Vagina (tissue), 2 donors: ENCODE results near the gene SLC66A2. TPM values are rescaled to one million over a fixed set of nuclear protein-coding genes. Genes with fewer than 3 reads are reported as not detected.
"Not testable (repeated sequence)": the region's sequence is repeated elsewhere in the genome, so short reads cannot be mapped to it uniquely, and the experiment has no call there.

Source experiments
- DNase-seq, 2 donors: peaks; one replicate each; pipeline ENCODE4 v3.0.0-alpha.2; 2017; ENCODE audit errors: extremely low spot score in 2 of 2
- H3K27ac ChIP-seq: fragments of 200-600 bp; sonication (generic); one replicate; pipeline ENCODE4 v1.5.1; 2019
- H3K27me3 ChIP-seq: fragments of 200-600 bp; sonication (generic); one replicate; pipeline ENCODE4 v1.5.1; 2019
- H3K36me3 ChIP-seq, 2 donors: fragments of 200-600 bp; sonication (generic); one replicate each; pipeline ENCODE4 v1.5.1; 2017 to 2019
- H3K4me1 ChIP-seq: fragments of 200-600 bp; sonication (generic); one replicate; pipeline ENCODE4 v1.5.1; 2019
- H3K4me3 ChIP-seq, 2 donors: fragments of 200-600 bp; sonication (generic); 1 replicate in 1 of 2; 2 replicates in 1 of 2; pipeline ENCODE4 v1.5.1; 2016 to 2019
- H3K9me3 ChIP-seq: fragments of 200-600 bp; sonication (generic); one replicate; pipeline ENCODE4 v1.5.1; 2019
- POLR2A ChIP-seq, 2 donors: fragments of 450-650 bp; IDR thresholded peaks; one replicate each; pipeline ENCODE4 v1.6.1; 2017; ENCODE audit warnings: antibody characterized with exemption in 2 of 2, mild to moderate bottlenecking in 2 of 2, moderate library complexity in 2 of 2
- POLR2AphosphoS5 ChIP-seq, 2 donors: sonication (generic); formaldehyde crosslinking; IDR thresholded peaks; one replicate each; pipeline ENCODE4 v1.9.0; 2017; ENCODE audit warnings: antibody characterized with exemption in 2 of 2, mild to moderate bottlenecking in 2 of 2, low read depth in 1 of 2; ENCODE audit not compliant: insufficient read depth in 1 of 2
- intact Hi-C: fragments of 100-400 bp; cut with DNase I; formaldehyde crosslinking; loops from one replicate; pipeline ENCODE4 v1.15.1; 2023
- total RNA-seq: library from RNA; depleted of rRNA; stranded (reverse); fragments of >200 nt; gene quantifications from one replicate; pipeline ENCODE4 v1.2.3, GENCODE V29; 2016
- TF ChIP-seq, protein P1 (sequence below), 3 experiments: fragments of 450-650 bp in 2 of 3; fragments of 200-600 bp in 1 of 3; sonication (generic) in 1 of 3; IDR thresholded peaks; one replicate each; pipeline ENCODE4 v1.5.1; 2017 to 2019; ENCODE audit warnings: antibody characterized with exemption in 3 of 3, mild to moderate bottlenecking in 2 of 3, moderate library complexity in 2 of 3

SLC66A2 gene
- total RNA-seq, 1 donor from 2014 or later = 32.2 TPM

DNA sequence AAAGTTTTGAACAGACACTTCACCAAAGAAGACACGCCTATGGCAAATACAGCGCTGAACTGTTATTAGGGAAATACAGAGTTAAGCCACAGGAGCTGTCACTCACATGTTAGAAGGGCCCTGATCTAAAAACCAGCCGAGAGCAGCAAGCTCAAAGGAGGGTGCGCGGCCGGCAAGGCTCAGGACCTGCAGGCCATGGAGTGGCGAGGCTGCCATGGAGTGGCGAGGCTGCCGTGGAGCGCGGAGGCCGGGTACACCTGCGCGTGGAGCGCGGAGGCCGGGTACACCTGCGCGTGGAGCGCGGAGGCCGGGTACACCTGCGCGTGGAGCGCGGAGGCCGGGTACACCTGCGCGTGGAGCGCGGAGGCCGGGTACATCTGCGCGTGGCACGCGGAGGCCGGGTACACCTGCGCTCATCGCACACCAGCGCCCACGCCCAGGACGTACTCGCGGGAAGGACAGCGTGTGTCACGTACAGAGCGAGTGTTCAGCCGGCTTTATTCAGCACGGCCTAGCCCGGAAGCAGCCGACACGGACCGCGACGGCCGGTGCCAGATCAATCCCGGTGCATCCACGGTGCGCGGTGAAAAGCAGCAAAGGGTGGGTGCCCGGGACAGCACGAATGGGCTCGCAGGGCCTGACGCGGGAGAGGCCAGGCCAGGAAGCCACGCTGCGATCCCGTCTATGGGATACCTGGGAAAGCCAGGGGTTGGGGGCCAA lies 68.8 kb downstream of the SLC66A2 start:
- no peak for DNase-seq
- intact Hi-C loops = no loop called here
- no peak overlapping the region for H3K27ac ChIP-seq
- H3K4me1 ChIP-seq = no peaks in the 10 kb centered on the region
- H3K4me3 ChIP-seq = no peak overlapping the region
- TF ChIP-seq POLR2A (IDR thresholded peaks at IDR 0.05) (no peak), POLR2AphosphoS5 (IDR thresholded peaks at IDR 0.05; ENCODE audit: insufficient read depth in 1 of 2, low read depth in 1 of 2) (no peak)
- TF ChIP-seq, protein P1, sequence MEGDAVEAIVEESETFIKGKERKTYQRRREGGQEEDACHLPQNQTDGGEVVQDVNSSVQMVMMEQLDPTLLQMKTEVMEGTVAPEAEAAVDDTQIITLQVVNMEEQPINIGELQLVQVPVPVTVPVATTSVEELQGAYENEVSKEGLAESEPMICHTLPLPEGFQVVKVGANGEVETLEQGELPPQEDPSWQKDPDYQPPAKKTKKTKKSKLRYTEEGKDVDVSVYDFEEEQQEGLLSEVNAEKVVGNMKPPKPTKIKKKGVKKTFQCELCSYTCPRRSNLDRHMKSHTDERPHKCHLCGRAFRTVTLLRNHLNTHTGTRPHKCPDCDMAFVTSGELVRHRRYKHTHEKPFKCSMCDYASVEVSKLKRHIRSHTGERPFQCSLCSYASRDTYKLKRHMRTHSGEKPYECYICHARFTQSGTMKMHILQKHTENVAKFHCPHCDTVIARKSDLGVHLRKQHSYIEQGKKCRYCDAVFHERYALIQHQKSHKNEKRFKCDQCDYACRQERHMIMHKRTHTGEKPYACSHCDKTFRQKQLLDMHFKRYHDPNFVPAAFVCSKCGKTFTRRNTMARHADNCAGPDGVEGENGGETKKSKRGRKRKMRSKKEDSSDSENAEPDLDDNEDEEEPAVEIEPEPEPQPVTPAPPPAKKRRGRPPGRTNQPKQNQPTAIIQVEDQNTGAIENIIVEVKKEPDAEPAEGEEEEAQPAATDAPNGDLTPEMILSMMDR (IDR thresholded peaks at IDR 0.05) = no peak
- no peaks in the 10 kb centered on the region for H3K36me3 ChIP-seq
- no peaks in the 10 kb centered on the region for H3K27me3 ChIP-seq
- H3K9me3 ChIP-seq = no peaks in the 10 kb centered on the region

DNA sequence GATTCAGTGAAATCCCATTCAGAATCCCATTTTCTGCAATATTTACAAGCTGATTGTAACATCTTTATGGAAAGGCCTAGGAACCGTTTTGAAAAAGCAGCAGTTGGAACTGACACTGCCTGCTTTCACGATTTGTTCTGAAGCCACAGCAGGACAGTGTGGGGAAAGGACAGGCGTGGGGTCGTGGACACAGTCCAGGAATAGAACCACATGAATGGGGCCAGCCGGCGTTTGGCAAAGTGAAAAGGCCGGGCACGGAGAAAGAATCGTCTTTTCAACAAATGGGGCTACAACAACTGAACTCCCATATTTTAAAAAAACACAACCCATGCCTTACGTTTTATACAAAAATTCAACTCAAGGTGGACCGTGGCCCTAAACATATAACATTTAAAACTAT lies 69.8 kb downstream of the SLC66A2 start:
- no peak overlapping the region for H3K4me3 ChIP-seq
- H3K27me3 ChIP-seq = no peaks in the 10 kb centered on the region
- DNase-seq = peak in 1 of 2 donors; percentile 40
- intact Hi-C loops = no loop called here
- no peaks in the 10 kb centered on the region for H3K4me1 ChIP-seq
- no peak overlapping the region for H3K27ac ChIP-seq
- no peak for TF ChIP-seq POLR2AphosphoS5 (IDR thresholded peaks at IDR 0.05; ENCODE audit: insufficient read depth in 1 of 2, low read depth in 1 of 2)
- TF ChIP-seq POLR2A (IDR thresholded peaks at IDR 0.05) = no peak
- TF ChIP-seq, protein P1 (IDR thresholded peaks at IDR 0.05) = no peak
- H3K36me3 ChIP-seq = no peaks in the 10 kb centered on the region
- no peaks in the 10 kb centered on the region for H3K9me3 ChIP-seq

DNA sequence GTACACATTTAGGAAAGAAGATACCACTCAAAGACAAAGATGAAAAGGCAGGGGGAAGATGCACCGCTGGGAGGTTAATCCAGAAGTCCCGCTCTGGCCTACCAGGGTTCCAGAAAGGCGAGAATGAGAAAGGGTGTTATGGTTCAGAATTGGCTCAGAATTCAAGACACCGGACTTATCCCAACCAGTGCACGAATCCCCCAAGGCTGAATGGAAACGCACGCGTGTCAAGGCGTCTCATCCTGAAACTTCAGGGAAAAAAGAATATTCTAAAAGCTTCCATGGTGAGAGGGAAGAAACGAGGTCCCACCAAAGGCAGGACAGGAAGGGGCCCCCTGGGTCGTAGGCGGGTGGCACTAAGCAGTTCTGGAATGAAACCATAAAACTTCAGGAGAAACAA lies 71.9 kb downstream of the SLC66A2 start:
- Histone ChIP-seq H3K27me3 (no peaks in the 10 kb centered on the region), H3K4me1 (no peaks in the 10 kb centered on the region), H3K36me3 (no peaks in the 10 kb centered on the region), H3K27ac (no peak overlapping the region), H3K9me3 (no peaks in the 10 kb centered on the region), H3K4me3 (no peak overlapping the region)
- intact Hi-C loops = no loop called here
- peak in 1 of 2 donors; percentile 60 for DNase-seq
- TF ChIP-seq, protein P1 (IDR thresholded peaks at IDR 0.05) = no peak
- TF ChIP-seq POLR2A (IDR thresholded peaks at IDR 0.05) (no peak), POLR2AphosphoS5 (IDR thresholded peaks at IDR 0.05; ENCODE audit: insufficient read depth in 1 of 2, low read depth in 1 of 2) (no peak)

DNA sequence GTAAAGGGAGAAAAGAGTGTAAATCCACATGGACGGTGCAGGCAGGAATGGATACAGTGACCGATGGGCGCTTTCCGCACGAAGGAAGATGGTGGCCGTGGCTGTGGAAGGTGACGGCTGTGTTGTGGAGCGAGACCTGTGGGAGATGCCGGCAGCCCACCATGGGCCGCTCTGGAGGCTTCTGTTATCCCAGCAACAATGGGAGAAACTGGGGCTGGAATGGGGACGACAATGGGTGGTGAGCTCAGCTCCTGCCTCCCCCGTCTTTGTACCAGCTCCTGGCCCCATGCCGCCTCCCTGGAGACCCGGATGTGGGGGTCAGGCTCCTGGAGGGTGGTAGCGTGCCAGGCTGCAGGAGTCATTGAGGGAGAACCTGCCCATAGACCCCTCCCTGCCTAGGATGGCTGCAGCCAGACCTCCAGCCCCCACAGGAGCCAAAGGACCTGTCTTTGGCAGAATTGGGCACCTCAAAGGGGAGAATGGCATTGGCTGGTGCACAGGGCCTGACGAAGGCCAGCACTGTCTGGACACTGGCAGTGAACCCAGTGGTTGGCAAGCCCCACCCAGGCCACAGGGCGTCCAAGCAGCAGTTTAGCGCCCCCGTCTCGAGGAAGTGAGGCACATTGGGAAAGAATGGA lies 72.6 kb downstream of the SLC66A2 start:
- Histone ChIP-seq H3K4me1 (no peaks in the 10 kb centered on the region), H3K27me3 (no peaks in the 10 kb centered on the region), H3K9me3 (no peaks in the 10 kb centered on the region), H3K36me3 (no peaks in the 10 kb centered on the region), H3K27ac (no peak overlapping the region), H3K4me3 (no peak overlapping the region)
- peak in 1 of 2 donors; percentile 77 for DNase-seq
- intact Hi-C loops = no loop called here
- no peak for TF ChIP-seq POLR2AphosphoS5 (IDR thresholded peaks at IDR 0.05; ENCODE audit: insufficient read depth in 1 of 2, low read depth in 1 of 2)
- TF ChIP-seq POLR2A (IDR thresholded peaks at IDR 0.05) = no peak
- TF ChIP-seq, protein P1 (IDR thresholded peaks at IDR 0.05) = no peak

DNA sequence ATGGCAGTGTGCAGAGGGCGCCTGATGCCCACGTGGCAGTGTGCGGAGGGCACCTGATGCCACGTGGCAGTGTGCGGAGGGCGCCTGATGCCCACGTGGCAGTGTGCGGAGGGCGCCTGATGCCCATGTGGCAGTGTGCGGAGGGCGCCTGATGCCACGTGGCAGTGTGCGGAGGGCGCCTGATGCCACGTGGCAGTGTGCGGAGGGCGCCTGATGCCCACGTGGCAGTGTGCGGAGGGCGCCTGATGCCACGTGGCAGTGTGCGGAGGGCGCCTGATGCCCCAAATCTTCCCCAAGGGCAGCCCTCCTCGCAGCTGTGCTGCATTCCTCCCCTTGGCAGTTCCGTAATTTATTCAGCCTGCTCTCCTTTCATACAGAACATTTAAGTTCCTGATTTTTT lies 73.2 kb downstream of the SLC66A2 start:
- H3K4me1 ChIP-seq, intact Hi-C loops, H3K4me3 ChIP-seq, H3K27me3 ChIP-seq, H3K27ac ChIP-seq, DNase-seq, H3K9me3 ChIP-seq, H3K36me3 ChIP-seq: not testable (repeated sequence)
